Spleen (tissue), 11 donors: ENCODE data around the gene HNRNPA1. TPM values are rescaled to one million over a fixed set of nuclear protein-coding genes. Genes with fewer than 3 reads are reported as not detected.

ENCODE experiments used
- DNase-seq: peaks from one replicate; pipeline ENCODE4 v3.0.0-alpha.2; 2020
- H3K27ac ChIP-seq, 8 donors: fragments of 200-600 bp; sonication (generic) in 7 of 8; 1 replicate in 4 of 8; 2 replicates in 4 of 8; pipeline versions ENCODE4 v1.5.0 to v1.8.0; 2016 to 2021; ENCODE audit warnings: inconsistent platforms in 4 of 8, mild to moderate bottlenecking in 4 of 8, moderate library complexity in 1 of 8
- H3K27me3 ChIP-seq, 7 donors: fragments of 200-600 bp; sonication (generic) in 6 of 7; replicated peaks in 1 of 7; 1 replicate in 4 of 7; 2 replicates in 3 of 7; pipeline versions ENCODE4 v1.5.0 to v1.8.0; 2016 to 2021; ENCODE audit warnings: inconsistent platforms in 3 of 7, mild to moderate bottlenecking in 1 of 7
- H3K36me3 ChIP-seq, 6 donors: fragments of 200-600 bp; sonication (generic) in 5 of 6; 1 replicate in 4 of 6; 2 replicates in 2 of 6; pipeline versions ENCODE4 v1.5.0 to v1.8.0; 2016 to 2021; ENCODE audit warnings: inconsistent platforms in 2 of 6
- H3K4me1 ChIP-seq, 6 donors: fragments of 200-600 bp; sonication (generic) in 5 of 6; 1 replicate in 3 of 6; 2 replicates in 3 of 6; pipeline versions ENCODE4 v1.5.0 to v1.8.0; 2016 to 2021; ENCODE audit warnings: inconsistent platforms in 3 of 6
- H3K4me3 ChIP-seq, 8 donors: fragments of 200-600 bp; sonication (generic) in 7 of 8; 1 replicate in 4 of 8; 2 replicates in 4 of 8; pipeline versions ENCODE4 v1.5.0 to v1.8.0; 2016 to 2021; ENCODE audit warnings: inconsistent platforms in 4 of 8, mild to moderate bottlenecking in 4 of 8, moderate library complexity in 2 of 8
- H3K9me3 ChIP-seq, 8 donors: fragments of 200-600 bp; sonication (generic) in 7 of 8; 1 replicate in 4 of 8; 2 replicates in 4 of 8; pipeline versions ENCODE4 v1.5.0 to v1.8.0; 2016 to 2021; ENCODE audit warnings: inconsistent platforms in 4 of 8
- CTCF ChIP-seq, 11 experiments: fragments of 200-600 bp in 7 of 11; fragments of 450-650 bp in 4 of 11; sonication (generic) in 4 of 11; IDR thresholded peaks in 8 of 11; conservative IDR thresholded peaks in 3 of 11; 1 replicate in 7 of 11; 2 replicates in 4 of 11; pipeline versions ENCODE4 v1.4.0 to v1.8.0; 2016 to 2021; ENCODE audit warnings: antibody characterized with exemption in 11 of 11, inconsistent platforms in 4 of 11, mild to moderate bottlenecking in 1 of 11
- POLR2A ChIP-seq, 3 donors: fragments of 450-650 bp; IDR thresholded peaks; one replicate each; pipeline ENCODE4 v1.5.1; 2017; ENCODE audit warnings: antibody characterized with exemption in 3 of 3, mild to moderate bottlenecking in 1 of 3
- POLR2AphosphoS5 ChIP-seq, 3 donors: sonication (generic); formaldehyde crosslinking; IDR thresholded peaks; one replicate each; pipeline ENCODE4 v1.5.1; 2017; ENCODE audit warnings: antibody characterized with exemption in 3 of 3
- WGBS, 5 donors: extraction: QIAGEN DNeasy Blood & Tissue Kit in 3 of 5; methylation state at CpG; one replicate each; pipeline versions ENCODE4 v1.1.5 to v1.1.7; 2013 to 2018; 5-methylcytosine and 5-hydroxymethylcytosine counted together
- intact Hi-C: fragments of 100-400 bp; cut with DNase I; formaldehyde crosslinking; loops from one replicate; pipeline ENCODE4 v1.15.0; 2023; ENCODE audit warnings: low total_unique reads
- polyA plus RNA-seq, 3 donors: library from polyadenylated mRNA; stranded (reverse); fragments of 200-250 nt; gene quantifications; one replicate each; pipeline ENCODE4 v1.2.1, GENCODE V29; 2013
- total RNA-seq, 7 donors: library from RNA; depleted of rRNA in 3 of 7; stranded (reverse); fragments of >200 nt in 3 of 7; fragmentation: NEBNext Ultra II Directional in 4 of 7; extraction: Animal tissue kit (Norgen Biotek cat#: 25700) in 4 of 7; gene quantifications; one replicate each; pipeline versions ENCODE4 v1.1.0 to v1.2.1, GENCODE V29; 2016 to 2021
- donor health status: healthy with polysubstance abuse.
- donor health status: DM: no; HTN: no; CAD: no; lungs with moderate emphysema.
- donor health status: DM: no; HTN: no; CAD: no.
- donor health status: Bipolar disorder and iron deficiency.
- donor health status: healthy.
- donor health status: DM: no; HTN: no; CAD: no.
- donor health status: DM: yes; HTN: yes; CAD: no.

HNRNPA1 gene
- total and polyA plus RNA-seq, 10 donors, result 511 to 1,168 (median 873) TPM

- peak overlapping the region in 3 of 8 donors; percentile 36 to 71 (median 66) for H3K27ac ChIP-seq
- no peaks in the 10 kb centered on the region for H3K27me3 ChIP-seq
- DNase-seq, result no peak
- no peak overlapping the region for H3K4me3 ChIP-seq
- intact Hi-C loops, result no loop called here
- 79 to 91% (median 86%) methylated on average over 5 of the region's 5 CpGs for WGBS, 5 donors
- no peaks in the 10 kb centered on the region for H3K9me3 ChIP-seq
- peaks cover 0 to 32% (median 7%) of the 10 kb centered on the region in 6 donors for H3K36me3 ChIP-seq
- peaks cover 37 to 96% (median 68%) of the 10 kb centered on the region in 6 donors for H3K4me1 ChIP-seq
- TF ChIP-seq POLR2AphosphoS5 (IDR thresholded peaks at IDR 0.05) (no peak), CTCF (IDR thresholded peaks at IDR 0.05 in 8 of 11, conservative IDR thresholded peaks at IDR 0.05 in 3 of 11) (no peak), POLR2A (IDR thresholded peaks at IDR 0.05) (no peak)
Observed at GRCh38 chr12:54329759-54330158, 49.2 kb downstream of the HNRNPA1 start.

GRCh38 chr12:54330442-54330841 lies 49.9 kb downstream of the HNRNPA1 start:
- Histone ChIP-seq H3K27me3 (no peaks in the 10 kb centered on the region), H3K4me1 (peaks cover 40 to 99% (median 69%) of the 10 kb centered on the region in 6 donors), H3K4me3 (no peak overlapping the region), H3K9me3 (no peaks in the 10 kb centered on the region), H3K27ac (peak overlapping the region in 5 of 8 donors; percentile 27 to 71 (median 38)), H3K36me3 (peaks cover 0 to 32% (median 7%) of the 10 kb centered on the region in 6 donors)
- TF ChIP-seq POLR2AphosphoS5 (IDR thresholded peaks at IDR 0.05) (no peak), CTCF (IDR thresholded peaks at IDR 0.05 in 8 of 11, conservative IDR thresholded peaks at IDR 0.05 in 3 of 11) (no peak), POLR2A (IDR thresholded peaks at IDR 0.05) (no peak)
- intact Hi-C loops, result no loop called here
- WGBS, 5 donors, result 79 to 91% (median 86%) methylated on average over 3 of the region's 3 CpGs
- DNase-seq, result no peak

DNA sequence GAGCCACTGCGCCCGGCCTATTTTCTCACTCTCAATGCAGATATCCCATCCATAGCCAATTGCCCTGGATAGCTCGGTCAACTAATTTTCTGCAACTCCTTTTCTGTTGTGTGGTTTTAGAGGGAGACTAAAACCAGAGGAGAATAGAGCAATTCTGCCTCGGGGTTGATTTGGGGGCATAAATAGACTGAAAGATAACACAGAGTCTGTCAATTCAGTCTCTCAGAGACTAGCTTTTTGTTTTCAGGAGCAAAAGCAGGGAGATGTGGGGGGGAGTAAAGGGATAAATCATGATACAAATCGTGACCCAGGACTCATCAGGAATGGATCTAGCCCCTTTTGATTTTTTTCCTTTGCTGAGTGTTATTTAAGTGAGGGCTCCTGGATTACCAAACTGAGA lies 50.9 kb downstream of the HNRNPA1 start:
- no peak for DNase-seq
- Histone ChIP-seq H3K4me1 (peaks cover 34 to 99% (median 62%) of the 10 kb centered on the region in 6 donors), H3K9me3 (no peaks in the 10 kb centered on the region), H3K36me3 (peaks cover 0 to 32% (median 7%) of the 10 kb centered on the region in 6 donors), H3K27me3 (no peaks in the 10 kb centered on the region), H3K27ac (peak overlapping the region in 3 of 8 donors; percentile 24 to 71 (median 53)), H3K4me3 (no peak overlapping the region)
- 91 to 96% (median 95%) methylated on average over 5 of the region's 5 CpGs for WGBS, 5 donors
- intact Hi-C loops, result no loop called here
- TF ChIP-seq POLR2AphosphoS5 (IDR thresholded peaks at IDR 0.05) (no peak), CTCF (IDR thresholded peaks at IDR 0.05 in 8 of 11, conservative IDR thresholded peaks at IDR 0.05 in 3 of 11) (no peak), POLR2A (IDR thresholded peaks at IDR 0.05) (no peak)

- WGBS, 5 donors, result 86 to 98% (median 92%) methylated on average over 4 of the region's 4 CpGs
- Histone ChIP-seq H3K36me3 (peaks cover 0 to 32% (median 7%) of the 10 kb centered on the region in 6 donors), H3K4me3 (no peak overlapping the region), H3K9me3 (no peaks in the 10 kb centered on the region), H3K27ac (no peak overlapping the region), H3K4me1 (peaks cover 39 to 99% (median 63%) of the 10 kb centered on the region in 6 donors), H3K27me3 (no peaks in the 10 kb centered on the region)
- DNase-seq, result no peak
- TF ChIP-seq POLR2A (IDR thresholded peaks at IDR 0.05) (no peak), POLR2AphosphoS5 (IDR thresholded peaks at IDR 0.05) (no peak), CTCF (IDR thresholded peaks at IDR 0.05 in 8 of 11, conservative IDR thresholded peaks at IDR 0.05 in 3 of 11) (no peak)
- intact Hi-C loops, result no loop called here
Observed at GRCh38 chr12:54333420-54334034, 53.0 kb downstream of the HNRNPA1 start.
